ENCODE results near the gene BTG2.

Gene BTG2

GRCh38 chr1:203267912-203268311 lies 37.4 kb upstream of the BTG2 start:
- H3K9me2 ChIP-seq (replicated peaks; ENCODE audit: insufficient read depth, low read length), result no peaks in the 10 kb centered on the region
- peak overlapping the region; percentile 39; the same call in 1 of the 2 replicates for H3K27ac ChIP-seq (ENCODE audit: low read length)
- DNase-seq, result no peak
- H3K36me3 ChIP-seq (replicated peaks; ENCODE audit: insufficient read depth, low read length), result no peaks in the 10 kb centered on the region
- H3K79me2 ChIP-seq (ENCODE audit: low read length), result peaks cover 9% of the 10 kb centered on the region
- H3K4me3 ChIP-seq (ENCODE audit: low read length), result peak overlapping the region; percentile 62
- peaks cover 22% of the 10 kb centered on the region for H3F3A ChIP-seq (ENCODE audit: insufficient read depth, low read length)
- no peaks in the 10 kb centered on the region for H3K27me3 ChIP-seq (replicated peaks; ENCODE audit: insufficient read depth, low read length)
- no peaks in the 10 kb centered on the region for H3K9me3 ChIP-seq (replicated peaks; ENCODE audit: insufficient read depth, low read length)
- H3K4me1 ChIP-seq (ENCODE audit: low read length), result peaks cover 53% of the 10 kb centered on the region
- H3K4me2 ChIP-seq (ENCODE audit: low read depth, low read length), result peak overlapping the region; percentile 80
- H3K9ac ChIP-seq (ENCODE audit: low read length), result peak overlapping the region; percentile 36
- H2AFZ ChIP-seq (ENCODE audit: low read length), result peak overlapping the region; percentile 65
- TF ChIP-seq EZH2 (optimal IDR thresholded peaks at IDR 0.05; ENCODE audit: low read depth, low read length) (no peak), EZH2phosphoT487 (IDR thresholded peaks at IDR 0.05; ENCODE audit: low read length) (no peak), CTCF (IDR thresholded peaks at IDR 0.05; ENCODE audit: low read length) (no peak)
- H4K20me1 ChIP-seq (ENCODE audit: insufficient read depth, low read length), result no peaks in the 10 kb centered on the region

DNA sequence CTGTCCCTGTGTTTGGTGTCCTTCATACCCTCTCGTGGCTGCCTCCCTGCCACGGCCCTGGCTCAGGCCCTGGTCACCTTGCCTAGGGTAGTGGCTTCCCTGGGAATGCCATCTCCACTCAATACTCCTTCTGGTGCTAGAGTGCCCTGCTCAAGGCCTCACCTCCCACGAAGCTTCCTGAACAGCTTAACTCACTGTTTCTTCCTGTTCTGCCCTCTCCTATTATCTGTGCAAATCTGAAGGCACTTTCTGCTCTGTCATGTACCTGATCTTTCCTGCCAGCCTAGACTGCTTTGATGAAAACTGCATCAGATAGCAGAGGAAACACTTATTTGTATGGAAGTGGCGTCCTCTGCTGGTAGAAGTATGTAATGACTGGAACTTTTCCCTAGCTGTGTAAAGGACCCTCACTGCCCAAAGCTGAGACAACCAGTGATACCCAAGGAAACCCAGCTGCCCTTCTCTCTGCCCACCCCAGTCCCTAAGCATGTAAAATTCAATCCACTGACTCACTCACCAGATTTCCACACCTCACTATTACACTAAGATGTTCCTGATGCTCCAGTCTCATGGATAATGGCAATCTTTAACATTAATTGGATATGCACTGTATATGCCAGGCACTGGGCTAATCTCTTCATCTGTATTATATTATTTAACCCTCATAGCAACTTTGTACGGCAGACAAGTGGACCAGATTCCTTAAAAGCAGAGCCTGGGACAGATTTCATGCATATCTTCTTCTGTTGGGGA lies 36.2 kb upstream of the BTG2 start:
- TF ChIP-seq CTCF (IDR thresholded peaks at IDR 0.05; ENCODE audit: low read length), result peak; percentile 100
- TF ChIP-seq EZH2 (optimal IDR thresholded peaks at IDR 0.05; ENCODE audit: low read depth, low read length), result no peak
- H3K4me1 ChIP-seq (ENCODE audit: low read length), result peaks cover 51% of the 10 kb centered on the region
- H3K27ac ChIP-seq (ENCODE audit: low read length), result peak overlapping the region; percentile 38; the same call in 1 of the 2 replicates
- H3K9ac ChIP-seq (ENCODE audit: low read length), result 0 out of 2 replicates have a peak overlapping the region, but pooled peaks have one; percentile 0
- no peaks in the 10 kb centered on the region for H3K27me3 ChIP-seq (replicated peaks; ENCODE audit: insufficient read depth, low read length)
- peak overlapping the region; percentile 20 for H2AFZ ChIP-seq (ENCODE audit: low read length)
- H3K36me3 ChIP-seq (replicated peaks; ENCODE audit: insufficient read depth, low read length), result no peaks in the 10 kb centered on the region
- H3K79me2 ChIP-seq (ENCODE audit: low read length), result peaks cover 20% of the 10 kb centered on the region
- no peaks in the 10 kb centered on the region for H4K20me1 ChIP-seq (ENCODE audit: insufficient read depth, low read length)
- H3K9me3 ChIP-seq (replicated peaks; ENCODE audit: insufficient read depth, low read length), result no peaks in the 10 kb centered on the region
- no peaks in the 10 kb centered on the region for H3K9me2 ChIP-seq (replicated peaks; ENCODE audit: insufficient read depth, low read length)
- peak overlapping the region; percentile 20 for H3K4me2 ChIP-seq (ENCODE audit: low read depth, low read length)
- H3F3A ChIP-seq (ENCODE audit: insufficient read depth, low read length), result peaks cover 23% of the 10 kb centered on the region
- H3K4me3 ChIP-seq (ENCODE audit: low read length), result no peak overlapping the region
- DNase-seq, result peak; percentile 93

- H3F3A ChIP-seq (ENCODE audit: insufficient read depth, low read length), result peaks cover 22% of the 10 kb centered on the region
- peaks cover 55% of the 10 kb centered on the region for H3K4me1 ChIP-seq (ENCODE audit: low read length)
- no peaks in the 10 kb centered on the region for H3K9me2 ChIP-seq (replicated peaks; ENCODE audit: insufficient read depth, low read length)
- H4K20me1 ChIP-seq (ENCODE audit: insufficient read depth, low read length), result no peaks in the 10 kb centered on the region
- H3K4me3 ChIP-seq (ENCODE audit: low read length), result no peak overlapping the region
- H2AFZ ChIP-seq (ENCODE audit: low read length), result no peak overlapping the region
- H3K79me2 ChIP-seq (ENCODE audit: low read length), result peaks cover 25% of the 10 kb centered on the region
- no peak overlapping the region for H3K9ac ChIP-seq (ENCODE audit: low read length)
- no peak overlapping the region for H3K27ac ChIP-seq (ENCODE audit: low read length)
- no peaks in the 10 kb centered on the region for H3K36me3 ChIP-seq (replicated peaks; ENCODE audit: insufficient read depth, low read length)
- no peak overlapping the region for H3K4me2 ChIP-seq (ENCODE audit: low read depth, low read length)
- TF ChIP-seq EZH2phosphoT487 (IDR thresholded peaks at IDR 0.05; ENCODE audit: low read length) (no peak), CTCF (IDR thresholded peaks at IDR 0.05; ENCODE audit: low read length) (no peak), EZH2 (optimal IDR thresholded peaks at IDR 0.05; ENCODE audit: low read depth, low read length) (no peak)
- DNase-seq, result no peak
- no peaks in the 10 kb centered on the region for H3K27me3 ChIP-seq (replicated peaks; ENCODE audit: insufficient read depth, low read length)
- no peaks in the 10 kb centered on the region for H3K9me3 ChIP-seq (replicated peaks; ENCODE audit: insufficient read depth, low read length)
Measured at GRCh38 chr1:203269654-203270020, 35.7 kb upstream of the BTG2 start.
